GM21825 (cell line): ENCODE measurements around the gene CPA3.

Experiments used
- ATAC-seq: cut with Tn5 transposase; IDR thresholded peaks from one replicate; pipeline ENCODE4 v1.9.1; 2021; ENCODE audit warnings: mild to moderate bottlenecking, moderate library complexity; ENCODE audit not compliant: unreplicated experiment

The CPA3 gene

GRCh38 chr3:148857316-148857715 is 7.8 kb upstream of the CPA3 start:
- no peak for ATAC-seq

DNA sequence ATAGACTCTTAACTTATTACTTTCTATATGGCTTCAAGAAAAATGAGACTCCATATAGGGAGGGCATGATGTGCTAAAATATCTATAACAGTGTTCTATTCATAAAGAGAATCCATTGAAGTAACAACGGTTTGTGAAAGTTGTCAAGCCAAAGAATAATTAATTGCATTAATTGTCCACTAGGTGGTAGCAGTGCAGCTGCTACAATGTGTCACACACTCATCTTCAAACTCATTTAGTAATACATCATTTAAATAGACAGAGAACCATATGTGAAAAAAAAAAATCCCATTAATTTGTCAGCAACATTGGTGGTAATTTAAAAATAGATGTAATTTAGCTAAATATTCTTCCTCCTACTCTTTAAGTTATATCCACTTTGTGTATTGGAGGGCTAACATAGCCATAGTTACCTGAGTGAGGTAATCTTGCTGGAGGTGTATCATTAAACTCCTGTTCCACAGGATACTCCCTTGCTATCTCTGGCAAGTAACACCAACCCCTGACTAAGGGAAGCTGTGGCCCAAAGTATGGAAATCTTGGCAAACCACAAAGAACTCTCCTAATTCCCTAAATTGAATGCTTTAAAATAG is 3.7 kb upstream of the CPA3 start:
- peak; percentile 73 for ATAC-seq

DNA sequence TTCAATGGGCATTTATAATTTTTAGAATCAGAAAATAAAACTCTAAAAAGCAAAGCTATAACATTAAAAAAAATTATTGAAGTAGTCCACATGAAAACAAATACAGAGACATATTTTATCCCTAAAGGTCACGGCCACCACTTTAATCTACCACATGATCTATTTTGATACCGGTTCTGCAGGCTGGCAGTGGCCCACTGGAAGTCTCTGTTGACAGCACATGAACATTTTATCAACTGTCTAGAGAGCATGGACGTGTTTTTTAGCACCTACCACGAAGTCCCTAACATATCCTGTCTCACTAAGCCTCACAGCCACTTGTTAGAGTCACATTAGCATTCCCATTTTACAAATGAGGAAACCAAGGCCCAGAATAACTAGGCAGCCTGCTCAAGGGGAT is 1.8 kb upstream of the CPA3 start:
- ATAC-seq: no peak

- ATAC-seq: no peak
These were observed 1.3 kb upstream of the CPA3 start for GRCh38 chr3:148863814-148864213.

DNA sequence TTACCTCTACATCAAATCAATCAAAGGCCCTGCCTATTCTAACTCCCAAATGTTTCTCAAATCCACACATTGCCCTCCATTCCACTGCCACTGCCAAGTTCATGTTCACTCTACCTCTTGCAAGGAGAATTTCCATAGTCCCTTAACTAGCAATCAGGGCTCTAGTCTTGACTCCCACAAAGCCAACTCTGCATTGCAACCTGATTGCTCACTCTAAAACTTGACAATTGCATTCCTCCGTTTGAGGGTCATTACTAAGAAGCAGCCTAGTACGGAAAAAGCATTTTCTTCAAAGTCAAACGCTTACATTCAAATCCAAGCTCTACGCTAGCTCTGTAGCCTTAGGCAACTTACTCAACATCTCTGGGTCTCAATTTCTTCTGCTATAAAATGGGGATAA is 1.2 kb downstream of the CPA3 start:
- no peak for ATAC-seq

- ATAC-seq: no peak
These were observed 8.3 kb downstream of the CPA3 start for GRCh38 chr3:148873270-148873927.

- no peak for ATAC-seq
These were observed 8.9 kb downstream of the CPA3 start for GRCh38 chr3:148873977-148874376.

DNA sequence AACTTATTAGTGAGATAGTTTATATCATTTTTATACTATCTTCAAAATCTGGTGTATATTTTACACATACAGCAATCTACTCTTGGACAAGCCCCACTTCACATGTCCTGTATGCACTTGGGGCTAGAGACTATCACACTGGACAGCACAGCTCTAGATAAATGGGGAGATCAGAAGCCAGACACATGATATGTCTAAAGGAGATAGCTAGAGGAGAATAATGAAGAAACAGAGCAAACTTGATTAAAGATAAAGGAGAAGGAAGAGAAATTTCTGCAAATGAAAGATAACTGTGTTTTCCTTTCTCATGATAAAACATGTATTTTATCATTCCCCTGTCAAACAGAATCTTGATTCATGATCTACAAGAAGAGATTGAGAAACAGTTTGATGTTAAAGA is 13.0 kb downstream of the CPA3 start:
- no peak for ATAC-seq

GRCh38 chr3:148879256-148879655 is 14.2 kb downstream of the CPA3 start:
- no peak for ATAC-seq

GRCh38 chr3:148880681-148881080 is 15.6 kb downstream of the CPA3 start:
- ATAC-seq: no peak

- no peak for ATAC-seq
These were observed 16.2 kb downstream of the CPA3 start for GRCh38 chr3:148881286-148881685.

DNA sequence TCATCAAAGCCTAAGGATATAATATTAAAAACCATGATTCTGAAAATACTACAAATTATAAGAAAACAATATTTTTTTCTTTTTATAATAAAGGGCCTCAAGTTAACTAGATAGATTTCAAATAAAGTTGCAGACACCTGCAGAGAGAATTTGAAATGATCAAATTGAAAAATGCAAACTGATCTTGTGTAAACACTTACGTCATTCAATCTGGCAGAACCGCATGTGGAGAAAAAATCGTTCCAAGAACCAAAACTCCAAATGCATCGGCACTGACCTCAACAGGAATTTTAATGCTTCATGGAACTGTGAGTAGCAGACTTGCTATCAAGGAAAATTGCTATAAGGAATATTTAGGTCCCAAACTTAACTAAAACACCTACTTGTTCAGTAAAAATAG is 17.2 kb downstream of the CPA3 start:
- ATAC-seq: no peak

DNA sequence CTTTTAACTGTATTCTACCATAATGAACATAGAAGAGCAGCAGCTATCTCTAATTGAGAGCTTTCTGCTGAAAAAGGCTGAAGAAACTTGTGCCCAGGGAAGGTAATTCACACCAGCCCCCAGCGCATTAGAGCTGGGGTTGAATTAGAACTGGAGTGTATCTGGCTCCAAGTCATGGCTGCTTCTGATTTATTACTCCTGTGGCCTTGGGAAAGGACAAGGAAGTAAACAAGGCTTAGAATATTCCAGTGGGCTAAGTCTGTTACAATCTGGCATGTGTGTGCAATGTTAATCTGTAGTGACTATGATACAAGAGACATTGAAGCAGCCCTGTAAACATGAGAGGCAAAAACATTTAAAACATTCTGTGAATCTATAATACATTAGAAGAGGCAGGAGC is 18.1 kb downstream of the CPA3 start:
- no peak for ATAC-seq

DNA sequence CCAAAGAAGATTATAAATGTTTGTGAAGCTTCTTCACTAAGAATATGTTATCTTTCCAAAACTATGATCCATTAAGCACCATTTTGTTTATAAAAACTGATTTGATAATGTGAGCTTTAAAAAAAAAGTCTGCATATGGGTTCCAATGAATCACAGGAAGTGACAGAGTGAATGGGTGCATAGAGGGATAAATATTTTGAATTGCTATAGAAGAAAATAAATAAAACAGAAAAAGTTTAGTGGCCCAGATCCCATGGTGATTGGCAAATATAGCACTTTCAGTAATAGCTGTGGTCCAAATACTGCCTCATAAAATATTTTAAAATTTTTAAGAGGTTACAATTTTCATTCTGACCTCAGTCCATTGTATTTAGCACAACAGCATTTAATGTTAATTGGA is 19.2 kb downstream of the CPA3 start:
- no peak for ATAC-seq

DNA sequence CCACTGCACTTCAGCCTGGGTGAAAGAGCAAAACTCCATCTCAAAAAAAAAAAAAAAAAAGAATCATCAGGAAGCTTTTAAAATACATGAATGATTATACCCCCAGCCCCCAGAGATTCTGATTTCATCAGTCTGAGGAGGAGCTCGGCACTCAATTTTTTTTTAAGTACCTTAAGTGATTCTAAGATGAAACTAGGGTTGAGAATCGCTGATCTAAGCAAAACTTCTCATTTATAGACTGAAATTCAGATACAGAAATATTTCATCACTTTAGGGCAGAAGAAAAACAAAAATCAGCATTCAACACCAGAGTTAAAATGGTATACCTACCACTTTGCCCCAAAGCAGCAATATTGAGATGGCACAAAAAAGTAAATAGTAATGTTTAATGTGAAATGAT is 24.7 kb downstream of the CPA3 start:
- ATAC-seq: no peak

GRCh38 chr3:148896062-148896461 is 31.0 kb downstream of the CPA3 start:
- ATAC-seq: no peak

DNA sequence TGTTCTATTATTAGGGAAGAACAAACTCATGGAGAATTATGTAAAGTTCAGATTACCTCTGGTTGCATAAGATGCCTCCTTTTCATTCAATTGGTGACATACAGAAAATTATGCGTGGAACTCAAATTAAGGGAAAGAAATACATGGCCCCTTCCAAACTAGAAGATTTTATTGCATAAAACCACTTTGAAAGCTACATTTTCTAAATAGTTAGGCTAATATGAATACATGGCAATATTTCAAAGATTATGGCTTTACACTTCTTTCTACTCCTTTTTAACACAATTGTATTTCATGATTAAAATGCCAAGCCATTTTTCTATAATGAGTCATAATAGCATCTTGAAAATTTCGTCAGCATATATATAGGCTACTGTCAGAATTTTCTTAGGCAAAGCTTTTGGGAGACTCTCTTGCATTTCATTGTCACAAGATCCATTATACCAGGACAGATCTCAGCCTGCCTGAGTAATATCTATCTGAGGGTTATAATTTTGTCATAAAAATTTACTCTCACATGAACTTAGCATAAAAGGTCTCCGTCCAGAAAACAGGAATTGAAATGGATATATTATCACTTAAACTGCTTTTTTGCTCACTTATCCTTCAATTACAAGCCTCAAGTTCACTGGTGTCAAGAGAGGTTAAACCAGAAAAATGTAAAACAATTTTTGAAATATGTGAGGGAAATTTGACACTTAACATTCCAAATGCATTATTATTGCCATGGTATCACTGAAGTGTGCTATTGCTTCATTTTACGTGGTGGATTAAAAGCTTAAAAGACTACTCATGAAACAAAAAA is 37.1 kb downstream of the CPA3 start:
- ATAC-seq: no peak

- no peak for ATAC-seq
These were observed 37.9 kb downstream of the CPA3 start for GRCh38 chr3:148903022-148903442.

DNA sequence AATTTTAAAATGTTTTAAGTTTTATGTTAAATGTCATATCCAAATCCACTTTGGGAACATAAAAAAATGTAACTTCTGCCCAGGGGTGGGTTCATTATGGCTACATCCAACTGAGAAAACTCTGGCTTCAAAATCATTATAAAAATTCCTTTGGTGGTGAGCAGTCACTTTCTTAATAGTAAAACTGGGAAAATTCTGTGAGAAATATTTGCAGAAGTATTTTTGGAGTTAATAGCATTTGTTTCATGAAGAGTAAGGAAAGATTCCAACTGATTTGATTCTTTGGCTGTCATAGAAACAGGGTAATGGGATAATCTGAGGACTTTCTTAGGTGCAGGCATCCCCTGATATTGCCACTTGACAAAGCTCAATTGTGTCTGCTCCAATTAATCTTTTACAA is 38.8 kb downstream of the CPA3 start:
- no peak for ATAC-seq

GRCh38 chr3:148906667-148907066 is 41.6 kb downstream of the CPA3 start:
- no peak for ATAC-seq

DNA sequence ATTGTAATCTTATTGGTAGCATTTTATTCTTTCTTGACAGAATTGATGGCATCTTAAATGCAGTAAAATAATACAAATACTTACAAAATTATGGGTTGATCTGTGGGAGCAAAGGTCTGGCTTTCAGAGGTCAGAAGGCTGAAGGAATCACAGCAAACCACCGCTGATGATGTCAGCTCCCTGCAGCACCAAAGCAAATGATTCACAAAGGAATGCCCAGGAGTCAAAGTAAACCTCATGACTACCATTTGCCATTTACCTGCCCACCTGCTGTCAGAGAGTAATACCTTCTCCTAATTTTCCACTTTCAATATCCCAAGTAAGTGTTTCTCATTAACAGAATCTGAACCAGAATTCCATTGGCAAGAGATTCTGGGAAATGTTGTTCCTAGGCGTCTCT is 46.1 kb downstream of the CPA3 start:
- ATAC-seq: no peak

DNA sequence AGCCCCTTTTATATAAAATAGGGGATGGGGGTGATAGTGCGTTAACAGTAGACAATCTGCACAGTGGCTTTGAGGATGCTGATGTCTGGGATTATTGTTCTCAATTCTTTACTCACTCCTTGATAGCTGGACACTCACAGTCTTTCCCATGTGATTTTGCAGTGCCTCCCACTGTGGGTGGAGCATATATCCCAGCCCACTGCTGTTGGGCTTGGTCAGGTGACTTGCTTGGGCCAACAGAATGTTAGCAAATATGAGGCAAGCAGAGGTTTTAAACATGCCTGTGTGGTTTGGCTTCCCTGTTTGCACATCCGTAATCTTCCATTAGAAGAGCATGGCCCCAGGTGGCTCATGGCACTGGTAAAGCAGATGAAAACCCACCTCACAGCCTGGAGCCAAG is 46.5 kb downstream of the CPA3 start:
- no peak for ATAC-seq
